Left ventricle myocardium inferior (tissue), 1 donor: ENCODE results near the gene NBAS. TPM values are rescaled to one million over a fixed set of nuclear protein-coding genes. Genes with fewer than 3 reads are reported as not detected.
"Not testable (repeated sequence)": the region's sequence is repeated elsewhere in the genome, so short reads cannot be mapped to it uniquely, and the experiment has no call there.

Experiments used
- DNase-seq: peaks from one replicate; pipeline ENCODE4 v3.0.0-alpha.2; 2020
- H3K27ac ChIP-seq: fragments of 200-600 bp; replicated peaks from 2 replicates; pipeline ENCODE4 v1.8.0; 2021
- H3K27me3 ChIP-seq: fragments of 200-600 bp; 2 replicates; pipeline ENCODE4 v1.8.0; 2021; ENCODE audit warnings: low read depth
- H3K36me3 ChIP-seq: fragments of 200-600 bp; 2 replicates; pipeline ENCODE4 v1.8.0; 2021
- H3K4me1 ChIP-seq: fragments of 200-600 bp; 2 replicates; pipeline ENCODE4 v1.8.0; 2021
- H3K4me3 ChIP-seq: fragments of 200-600 bp; 2 replicates; pipeline ENCODE4 v1.8.0; 2021; ENCODE audit warnings: mild to moderate bottlenecking, moderate library complexity
- H3K9me3 ChIP-seq: fragments of 200-600 bp; replicated peaks from 2 replicates; pipeline ENCODE4 v1.8.0; 2021
- CTCF ChIP-seq: fragments of 200-600 bp; IDR thresholded peaks from 2 replicates; pipeline ENCODE4 v1.8.0; 2021; ENCODE audit warnings: antibody characterized with exemption, mild to moderate bottlenecking, borderline replicate concordance
- intact Hi-C: fragments of 100-400 bp; cut with micrococcal nuclease; formaldehyde crosslinking; loops from one replicate; pipeline ENCODE4 v1.11.0; 2022
- total RNA-seq: library from RNA; stranded (reverse); fragmentation: NEBNext Ultra II Directional; extraction: Animal tissue kit (Norgen Biotek cat#: 25700); gene quantifications from one replicate; pipeline ENCODE4 v1.2.1, GENCODE V29; 2021
- donor health status: DM: no; HTN: yes; CAD: no; lungs with severe emphysema.

Gene NBAS
- total RNA-seq, 1 donor from 2014 or later = 50.6 TPM

GRCh38 chr2:15259356-15259756 lies 301.8 kb downstream of the NBAS start:
- Histone ChIP-seq H3K36me3 (peaks cover 32% of the 10 kb centered on the region), H3K27ac (no peak overlapping the region), H3K27me3 (no peaks in the 10 kb centered on the region), H3K9me3 (peaks cover 18% of the 10 kb centered on the region), H3K4me1 (no peaks in the 10 kb centered on the region), H3K4me3 (no peak overlapping the region)
- DNase-seq = no peak
- intact Hi-C loops = no loop called here
- no peak for TF ChIP-seq CTCF

DNA sequence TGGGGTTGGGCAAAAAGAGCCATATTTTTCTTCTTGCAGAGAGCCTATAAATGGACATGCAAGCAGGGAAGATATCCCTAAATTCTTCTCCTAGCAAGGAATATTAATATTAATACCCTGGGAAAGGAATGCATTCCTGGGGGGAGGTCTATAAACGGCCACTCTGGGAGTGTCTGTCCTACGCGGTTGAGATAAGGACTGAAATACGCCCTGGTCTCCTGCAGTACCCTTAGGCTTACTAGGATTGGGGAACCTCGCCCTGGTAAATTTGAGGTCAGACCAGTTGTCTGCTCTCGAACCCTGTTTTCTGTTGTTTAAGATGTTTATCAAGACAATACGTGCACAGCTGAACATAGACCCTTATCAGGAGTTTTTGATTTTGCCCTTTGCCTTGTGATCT lies 302.7 kb downstream of the NBAS start:
- DNase-seq, H3K27me3 ChIP-seq, intact Hi-C loops, H3K4me1 ChIP-seq, H3K4me3 ChIP-seq, H3K27ac ChIP-seq: not testable (repeated sequence)
- peaks cover 18% of the 10 kb centered on the region for H3K9me3 ChIP-seq
- H3K36me3 ChIP-seq = peaks cover 32% of the 10 kb centered on the region

- DNase-seq = no peak
- TF ChIP-seq CTCF = no peak
These were observed 307.3 kb downstream of the NBAS start for GRCh38 chr2:15253835-15254286.

DNA sequence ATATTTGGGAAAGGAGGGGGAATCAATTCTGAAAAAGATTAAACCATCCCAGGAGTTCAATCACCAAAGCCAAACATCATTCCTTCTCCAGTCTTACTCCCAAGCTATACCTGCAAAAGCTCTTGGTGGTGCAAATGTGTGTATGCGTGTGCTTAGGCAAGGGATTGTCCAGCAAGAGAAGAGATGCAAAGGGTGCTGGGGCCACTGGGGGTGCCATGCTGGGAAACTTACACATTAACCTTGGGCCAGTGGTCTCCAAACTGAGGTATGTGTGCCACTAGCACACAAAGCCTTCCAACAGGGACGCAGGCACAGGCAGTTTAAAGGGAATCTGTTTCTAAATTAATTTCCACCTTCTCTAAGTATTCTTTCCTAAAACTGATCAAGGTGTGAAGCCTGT lies 307.9 kb downstream of the NBAS start:
- no peak for TF ChIP-seq CTCF
- Histone ChIP-seq H3K36me3 (peaks cover 20% of the 10 kb centered on the region), H3K9me3 (peaks cover 25% of the 10 kb centered on the region), H3K27ac (no peak overlapping the region), H3K27me3 (no peaks in the 10 kb centered on the region), H3K4me3 (no peak overlapping the region), H3K4me1 (no peaks in the 10 kb centered on the region)
- no peak for DNase-seq
- intact Hi-C loops = no loop called here

More at GRCh38 chr2:15253835-15254286, 307.3 kb downstream of the NBAS start:
- no peaks in the 10 kb centered on the region for H3K27me3 ChIP-seq
- H3K4me1 ChIP-seq = no peaks in the 10 kb centered on the region
- peaks cover 31% of the 10 kb centered on the region for H3K9me3 ChIP-seq
- no peak overlapping the region for H3K4me3 ChIP-seq
- H3K27ac ChIP-seq = no peak overlapping the region
- H3K36me3 ChIP-seq = peaks cover 23% of the 10 kb centered on the region
- intact Hi-C loops = no loop called here

DNA sequence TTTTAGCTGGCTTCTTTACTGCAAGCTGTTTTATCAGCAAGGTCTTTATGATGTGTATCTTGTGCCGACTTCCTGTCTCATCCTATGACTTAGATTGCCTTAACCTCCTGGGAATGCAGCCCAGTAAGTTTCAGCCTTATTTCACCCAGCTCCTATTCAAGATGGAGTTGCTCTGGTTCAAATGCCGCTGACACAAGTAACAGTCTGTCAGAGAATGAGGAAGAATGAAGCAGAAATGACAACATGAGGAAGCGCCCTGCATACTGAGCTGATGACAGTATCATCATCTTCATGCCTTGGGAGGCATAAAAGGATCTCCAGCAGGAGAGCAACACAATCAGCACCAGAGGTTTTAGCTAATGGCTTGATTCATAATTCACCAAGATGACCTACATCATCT lies 309.4 kb downstream of the NBAS start:
- intact Hi-C loops = no loop called here
- Histone ChIP-seq H3K27ac (no peak overlapping the region), H3K4me3 (no peak overlapping the region), H3K9me3 (peaks cover 22% of the 10 kb centered on the region), H3K27me3 (no peaks in the 10 kb centered on the region), H3K4me1 (no peaks in the 10 kb centered on the region), H3K36me3 (peaks cover 18% of the 10 kb centered on the region)
- DNase-seq = no peak
- no peak for TF ChIP-seq CTCF

- H3K4me3 ChIP-seq, DNase-seq, H3K4me1 ChIP-seq, H3K27me3 ChIP-seq, H3K27ac ChIP-seq, intact Hi-C loops: not testable (repeated sequence)
- Histone ChIP-seq H3K9me3 (peaks cover 22% of the 10 kb centered on the region), H3K36me3 (peaks cover 14% of the 10 kb centered on the region)
These were observed 310.2 kb downstream of the NBAS start for GRCh38 chr2:15250946-15251345.

GRCh38 chr2:15246870-15247269 lies 314.3 kb downstream of the NBAS start:
- no peak overlapping the region for H3K4me3 ChIP-seq
- H3K27me3 ChIP-seq = no peaks in the 10 kb centered on the region
- no peak for DNase-seq
- H3K27ac ChIP-seq = no peak overlapping the region
- no peak for TF ChIP-seq CTCF
- peaks cover 9% of the 10 kb centered on the region for H3K36me3 ChIP-seq
- intact Hi-C loops = no loop called here
- H3K9me3 ChIP-seq = peaks cover 22% of the 10 kb centered on the region
- H3K4me1 ChIP-seq = no peaks in the 10 kb centered on the region
